HCT116 (cell line): ENCODE measurements around the gene ZNF302. TPM values are rescaled to one million over a fixed set of nuclear protein-coding genes. Genes with fewer than 3 reads are reported as not detected.

Source experiments
- ATAC-seq: fragments of 200-7000 bp; cut with Tn5 transposase; 2 replicates; pipeline ENCODE4 v1.9.1; 2020; ENCODE audit warnings: mild to moderate bottlenecking, moderate library complexity
- BruUV-seq: library from RNA; stranded (reverse); fragments of 400-500 nt; replicated peaks from 2 replicates; lab custom pipeline; 2021; lab: Mats Ljungman, UMichigan
- CTCF ChIA-PET: fragments of 300-600 bp; sonication (Branson Sonifier 250); formaldehyde crosslinking; loops from one replicate; lab custom pipeline; 2021; ENCODE audit warnings: antibody characterized with exemption; lab: Charles Lee
- POLR2A ChIA-PET: fragments of 300-600, 350-600 bp; sonication (Branson Sonifier 250); formaldehyde crosslinking; loops from one replicate; lab custom pipeline; 2021; ENCODE audit warnings: antibody characterized with exemption; lab: Charles Lee
- RAD21 ChIA-PET, 2 experiments: fragments of 300-600 bp; sonication (Branson Sonifier 250); formaldehyde crosslinking; loops; one replicate each; lab custom pipeline; 2023; ENCODE audit warnings: low total read pairs in 2 of 2; ENCODE audit not compliant: uncharacterized antibody in 2 of 2, unreplicated experiment in 2 of 2, low non-redundant PET in 1 of 2; lab: Charles Lee
- DNase-seq: peaks from one replicate; pipeline ENCODE4 v3.0.0-alpha.2; 2010; ENCODE audit warnings: low read depth, low spot score
- H2AFZ ChIP-seq: fragments of 200-600 bp; shearing (Covaris generic), sonication (generic); 2 replicates; pipeline ENCODE4 v1.6.1; 2017; ENCODE audit warnings: low read depth, mixed run types, mixed read lengths, antibody characterized with exemption, low read length; ENCODE audit not compliant: poor library complexity, severe bottlenecking
- H3K27ac ChIP-seq: 2 replicates; pipeline ENCODE4 v1.5.1; 2012; ENCODE audit warnings: low read depth, low read length
- H3K27me3 ChIP-seq: fragments of 200-600 bp; sonication (generic); 2 replicates; pipeline ENCODE4 v1.6.1; 2016; ENCODE audit warnings: mixed run types, low read length, mixed read lengths; ENCODE audit not compliant: insufficient read depth
- H3K36me3 ChIP-seq, 2 experiments: fragments of 200-500 bp in 1 of 2; fragments of 200-600 bp in 1 of 2; sonication (Bioruptor generic) in 1 of 2; sonication (generic) in 1 of 2; 2 replicates each; pipeline versions ENCODE4 v1.5.1 to v1.6.1; 2014 to 2016; ENCODE audit warnings: low read length in 2 of 2, inconsistent platforms in 1 of 2, mixed read lengths in 1 of 2, mixed run types in 1 of 2; ENCODE audit not compliant: insufficient read depth in 2 of 2, control insufficient read depth in 1 of 2
- H3K4me1 ChIP-seq, 2 experiments: fragments of 200-600 bp in 1 of 2; sonication (generic) in 1 of 2; 2 replicates each; pipeline versions ENCODE4 v1.5.1 to v1.6.1; 2012 to 2017; ENCODE audit warnings: low read length in 2 of 2, inconsistent platforms in 1 of 2, mild to moderate bottlenecking in 1 of 2, mixed read lengths in 1 of 2, mixed run types in 1 of 2, moderate library complexity in 1 of 2; ENCODE audit not compliant: insufficient read depth in 2 of 2, control insufficient read depth in 1 of 2
- H3K4me2 ChIP-seq: fragments of 200-600 bp; sonication (generic); 2 replicates; pipeline ENCODE4 v1.6.1; 2017; ENCODE audit warnings: mixed run types, low read length, mixed read lengths
- H3K4me3 ChIP-seq, 2 experiments: fragments of 200-600 bp in 1 of 2; sonication (generic) in 1 of 2; replicated peaks in 1 of 2; 2 replicates each; pipeline ENCODE4 v1.5.1; 2011 to 2016; ENCODE audit warnings: low read length in 2 of 2, control low read depth in 1 of 2, low read depth in 1 of 2, mild to moderate bottlenecking in 1 of 2, mixed read lengths in 1 of 2, mixed run types in 1 of 2
- H3K79me2 ChIP-seq: fragments of 200-600 bp; sonication (generic); 2 replicates; pipeline ENCODE4 v1.6.1; 2017; ENCODE audit warnings: mild to moderate bottlenecking, mixed run types, low read length, moderate library complexity, mixed read lengths; ENCODE audit not compliant: insufficient read depth
- H3K9ac ChIP-seq: fragments of 200-600 bp; sonication (generic); 2 replicates; pipeline ENCODE4 v1.6.1; 2016; ENCODE audit warnings: low read length, mixed read lengths
- H3K9me2 ChIP-seq: fragments of 200-600 bp; sonication (generic), shearing (Covaris generic); 2 replicates; pipeline ENCODE4 v1.6.1; 2017; ENCODE audit warnings: mixed run types, mild to moderate bottlenecking, moderate library complexity; ENCODE audit not compliant: insufficient read depth
- H3K9me3 ChIP-seq, 2 experiments: fragments of 200-500 bp in 1 of 2; fragments of 200-600 bp in 1 of 2; sonication (Bioruptor generic) in 1 of 2; sonication (generic) in 1 of 2; 2 replicates each; pipeline ENCODE4 v1.6.1; 2014 to 2017; ENCODE audit warnings: low read length in 2 of 2, mixed read lengths in 2 of 2, inconsistent platforms in 1 of 2, low read depth in 1 of 2, mild to moderate bottlenecking in 1 of 2, mixed run types in 1 of 2, moderate library complexity in 1 of 2; ENCODE audit not compliant: control insufficient read depth in 1 of 2, insufficient read depth in 1 of 2
- H4K20me1 ChIP-seq: fragments of 200-600 bp; sonication (generic), shearing (Covaris generic); 2 replicates; pipeline ENCODE4 v1.6.1; 2017; ENCODE audit warnings: mixed run types, mild to moderate bottlenecking, moderate library complexity; ENCODE audit not compliant: insufficient read depth
- CBX3 ChIP-seq: IDR thresholded peaks from 2 replicates; pipeline ENCODE4 v1.6.1; 2012; ENCODE audit warnings: low read depth
- EGR1 ChIP-seq: IDR thresholded peaks from 2 replicates; pipeline ENCODE4 v1.6.1; 2012; ENCODE audit warnings: low read depth
- ELF1 ChIP-seq: IDR thresholded peaks from 2 replicates; pipeline ENCODE4 v1.6.1; 2012; ENCODE audit warnings: low read depth, borderline replicate concordance
- EZH2phosphoT487 ChIP-seq: fragments of 200-600 bp; IDR thresholded peaks from 2 replicates; pipeline ENCODE4 v1.6.1; 2018; ENCODE audit warnings: antibody characterized with exemption, borderline replicate concordance
- FOSL1 ChIP-seq: IDR thresholded peaks from 2 replicates; pipeline ENCODE4 v1.6.1; 2012; ENCODE audit warnings: low read depth
- POLR2A ChIP-seq: IDR thresholded peaks from 2 replicates; pipeline ENCODE4 v1.7.0; 2011; ENCODE audit warnings: borderline replicate concordance; ENCODE audit not compliant: insufficient read depth, insufficient read length; ENCODE audit errors: extremely low read depth
- POLR2AphosphoS5 ChIP-seq: IDR thresholded peaks from 2 replicates; pipeline ENCODE4 v1.6.1; 2011; ENCODE audit warnings: mild to moderate bottlenecking, low read depth, low read length, moderate library complexity
- RAD21 ChIP-seq: IDR thresholded peaks from 2 replicates; pipeline ENCODE4 v1.6.1; 2012; ENCODE audit warnings: low read depth, mild to moderate bottlenecking
- SIN3A ChIP-seq: IDR thresholded peaks from 2 replicates; pipeline ENCODE4 v1.6.1; 2012; ENCODE audit warnings: low read depth
- SP1 ChIP-seq: IDR thresholded peaks from 2 replicates; pipeline ENCODE4 v1.6.1; 2012; ENCODE audit warnings: low read depth
- TCF7L2 ChIP-seq: IDR thresholded peaks from 2 replicates; pipeline ENCODE4 v1.7.0; 2011; ENCODE audit warnings: borderline replicate concordance, inconsistent platforms; ENCODE audit not compliant: insufficient read depth, insufficient read length; ENCODE audit errors: extremely low read depth
- YY1 ChIP-seq: IDR thresholded peaks from 2 replicates; pipeline ENCODE4 v1.6.1; 2011; ENCODE audit warnings: low read length, low read depth, moderate library complexity, mild to moderate bottlenecking; ENCODE audit not compliant: insufficient replicate concordance; ENCODE audit errors: extremely low read depth
- ZNF274 ChIP-seq: fragments of 200-500 bp; sonication (Bioruptor generic); IDR thresholded peaks from 2 replicates; pipeline ENCODE4 v1.6.1; 2014; ENCODE audit warnings: mild to moderate bottlenecking, low read depth, low read length, inconsistent platforms
- intact Hi-C: fragments of 100-400 bp; cut with micrococcal nuclease; formaldehyde crosslinking; loops from 2 replicates; pipeline ENCODE4 v1.10.0; 2022
- total RNA-seq: library from RNA; stranded (reverse); gene quantifications from one replicate; pipeline ENCODE4 v1.2.1, GENCODE V29; 2021; ENCODE audit not compliant: unreplicated experiment
- TF ChIP-seq, protein P1 (sequence below): IDR thresholded peaks from 2 replicates; pipeline ENCODE4 v1.6.1; 2012
- TF ChIP-seq, protein P2 (sequence below), 3 experiments: fragments of 200-600 bp in 1 of 3; sonication (generic) in 1 of 3; IDR thresholded peaks in 2 of 3; conservative IDR thresholded peaks in 1 of 3; 2 replicates each; pipeline ENCODE4 v1.5.1; 2012 to 2017; ENCODE audit warnings: low read depth in 2 of 3, low read length in 2 of 3, antibody characterized with exemption in 1 of 3, borderline replicate concordance in 1 of 3, control low read depth in 1 of 3, mild to moderate bottlenecking in 1 of 3, mixed read lengths in 1 of 3, mixed run types in 1 of 3, moderate library complexity in 1 of 3; ENCODE audit not compliant: insufficient read depth in 1 of 3

Gene ZNF302
- total RNA-seq, 1 experiment from 2014 or later = 9.9 TPM

DNA sequence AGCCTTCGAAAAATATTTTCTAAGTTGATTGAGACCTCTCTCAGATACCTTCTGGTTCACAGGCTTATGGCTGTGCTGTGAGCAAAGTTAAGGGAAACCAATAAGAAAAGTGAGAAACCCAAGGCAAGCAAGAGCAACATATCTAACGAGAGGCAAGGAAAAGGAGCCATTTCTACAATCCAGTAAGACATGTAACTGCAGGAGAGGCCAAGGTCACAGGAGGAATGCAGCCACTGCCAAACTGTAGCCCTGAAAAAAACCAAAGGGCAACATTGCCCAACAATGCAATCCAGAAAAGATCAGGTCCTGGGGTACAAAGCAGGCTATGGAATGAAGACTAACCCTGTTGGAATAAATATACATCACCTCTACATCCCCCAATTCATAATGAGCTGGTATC is 21.8 kb upstream of the ZNF302 start:
- ChIA-PET POLR2A (no interaction called here), CTCF (interaction anchor here (1.7 kb wide), 1 partner anchor 16 kb away, joined by 4 read pairs; no protein-coding TSS in a partner anchor), RAD21 (no interaction called here)
- H3K9me3 ChIP-seq = no peaks in the 10 kb centered on the region
- no peak overlapping the region for H2AFZ ChIP-seq
- H3K36me3 ChIP-seq = no peaks in the 10 kb centered on the region
- no peaks in the 10 kb centered on the region for H3K79me2 ChIP-seq
- ATAC-seq (no peak), DNase-seq (no peak)
- intact Hi-C loops = no loop called here
- BruUV-seq = no TSS peak
- H3K4me1 ChIP-seq = peaks cover 0 to 2% of the 10 kb centered on the region in 2 experiments; a peak in 1 of 4 replicates
- no peaks in the 10 kb centered on the region for H4K20me1 ChIP-seq
- no peak overlapping the region for H3K9ac ChIP-seq
- no peaks in the 10 kb centered on the region for H3K27me3 ChIP-seq
- H3K27ac ChIP-seq = no peak overlapping the region
- H3K4me2 ChIP-seq = no peak overlapping the region
- no peaks in the 10 kb centered on the region for H3K9me2 ChIP-seq
- no peak overlapping the region for H3K4me3 ChIP-seq
- TF ChIP-seq EZH2phosphoT487 (no peak), TCF7L2 (no peak), SIN3A (no peak), POLR2AphosphoS5 (no peak), CBX3 (no peak), POLR2A (no peak), FOSL1 (no peak), YY1 (no peak), SP1 (no peak), RAD21 (no peak), EGR1 (no peak), ELF1 (no peak), ZNF274 (no peak)
- TF ChIP-seq, protein P1, sequence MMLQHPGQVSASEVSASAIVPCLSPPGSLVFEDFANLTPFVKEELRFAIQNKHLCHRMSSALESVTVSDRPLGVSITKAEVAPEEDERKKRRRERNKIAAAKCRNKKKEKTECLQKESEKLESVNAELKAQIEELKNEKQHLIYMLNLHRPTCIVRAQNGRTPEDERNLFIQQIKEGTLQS = no peak
- TF ChIP-seq, protein P2, sequence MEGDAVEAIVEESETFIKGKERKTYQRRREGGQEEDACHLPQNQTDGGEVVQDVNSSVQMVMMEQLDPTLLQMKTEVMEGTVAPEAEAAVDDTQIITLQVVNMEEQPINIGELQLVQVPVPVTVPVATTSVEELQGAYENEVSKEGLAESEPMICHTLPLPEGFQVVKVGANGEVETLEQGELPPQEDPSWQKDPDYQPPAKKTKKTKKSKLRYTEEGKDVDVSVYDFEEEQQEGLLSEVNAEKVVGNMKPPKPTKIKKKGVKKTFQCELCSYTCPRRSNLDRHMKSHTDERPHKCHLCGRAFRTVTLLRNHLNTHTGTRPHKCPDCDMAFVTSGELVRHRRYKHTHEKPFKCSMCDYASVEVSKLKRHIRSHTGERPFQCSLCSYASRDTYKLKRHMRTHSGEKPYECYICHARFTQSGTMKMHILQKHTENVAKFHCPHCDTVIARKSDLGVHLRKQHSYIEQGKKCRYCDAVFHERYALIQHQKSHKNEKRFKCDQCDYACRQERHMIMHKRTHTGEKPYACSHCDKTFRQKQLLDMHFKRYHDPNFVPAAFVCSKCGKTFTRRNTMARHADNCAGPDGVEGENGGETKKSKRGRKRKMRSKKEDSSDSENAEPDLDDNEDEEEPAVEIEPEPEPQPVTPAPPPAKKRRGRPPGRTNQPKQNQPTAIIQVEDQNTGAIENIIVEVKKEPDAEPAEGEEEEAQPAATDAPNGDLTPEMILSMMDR (IDR thresholded peaks at IDR 0.05 in 2 of 3, conservative IDR thresholded peaks at IDR 0.05 in 1 of 3; ENCODE audit: borderline replicate concordance in 1 of 3, insufficient read depth in 1 of 3, low read depth in 2 of 3, low read length in 2 of 3) = no peak
